Small intestine (tissue), 7 donors: ENCODE data around the gene CREB5. TPM values are rescaled to one million over a fixed set of nuclear protein-coding genes. Genes with fewer than 3 reads are reported as not detected.

Experiments used
- DNase-seq, 2 donors: peaks; one replicate each; pipeline versions ENCODE4 v3.0.0 to v3.0.0-alpha.2; 2013
- FAIRE-seq: peaks from 2 replicates; lab custom pipeline; 2012; peaks lifted over from hg19 to GRCh38; lab: Jason Lieb, UNC
- H3K27ac ChIP-seq, 3 donors: one replicate each; pipeline ENCODE4 v1.5.1; 2013; ENCODE audit warnings: low read length in 2 of 3, mild to moderate bottlenecking in 2 of 3, control low read depth in 1 of 3, inconsistent platforms in 1 of 3, low read depth in 1 of 3, moderate library complexity in 1 of 3
- H3K27me3 ChIP-seq, 3 donors: one replicate each; pipeline ENCODE4 v1.6.1; 2013; ENCODE audit warnings: low read length in 3 of 3, inconsistent platforms in 1 of 3; ENCODE audit not compliant: control insufficient read depth in 3 of 3, insufficient read depth in 3 of 3
- H3K36me3 ChIP-seq, 3 donors: one replicate each; pipeline ENCODE4 v1.6.1; 2013; ENCODE audit warnings: low read length in 3 of 3, inconsistent platforms in 1 of 3, low read depth in 1 of 3, mild to moderate bottlenecking in 1 of 3, moderate library complexity in 1 of 3; ENCODE audit not compliant: control insufficient read depth in 3 of 3, insufficient read depth in 2 of 3
- H3K4me1 ChIP-seq, 3 donors: one replicate each; pipeline ENCODE4 v1.6.1; 2013; ENCODE audit warnings: low read length in 2 of 3, inconsistent platforms in 1 of 3, low read depth in 1 of 3, mild to moderate bottlenecking in 1 of 3, moderate library complexity in 1 of 3; ENCODE audit not compliant: control insufficient read depth in 3 of 3, insufficient read depth in 2 of 3
- H3K4me3 ChIP-seq, 3 donors: one replicate each; pipeline ENCODE4 v1.5.1; 2013; ENCODE audit warnings: low read length in 3 of 3, control low read depth in 1 of 3, inconsistent platforms in 1 of 3, low read depth in 1 of 3, mild to moderate bottlenecking in 1 of 3, moderate library complexity in 1 of 3
- H3K9me3 ChIP-seq, 2 donors: one replicate each; pipeline ENCODE4 v1.6.1; 2013; ENCODE audit warnings: low read depth in 1 of 2, low read length in 1 of 2; ENCODE audit not compliant: control insufficient read depth in 2 of 2, insufficient read depth in 1 of 2
- WGBS, 3 donors: extraction: QIAGEN DNeasy Blood & Tissue Kit; methylation state at CpG; one replicate each; pipeline ENCODE4 v1.1.7; 2013; 5-methylcytosine and 5-hydroxymethylcytosine counted together
- polyA plus RNA-seq, 4 donors: library from polyadenylated mRNA; stranded (reverse) in 3 of 4; unstranded in 1 of 4; fragments of 200-250 nt in 3 of 4; fragments of 120-200 nt in 1 of 4; gene quantifications; one replicate each; pipeline versions ENCODE4 v1.2.1 to v1.2.3, GENCODE V29; 2013
- donor health status: healthy with polysubstance abuse.
- donor health status: control.
- donor health status: control.
- donor health status: Bipolar disorder and iron deficiency.
- donor health status: healthy.

Gene CREB5
- polyA plus RNA-seq, 4 donors: 0.27 to 3.0 (median 1.8) TPM; not detected in 1

GRCh38 chr7:28469562-28469961 is 57.2 kb downstream of the CREB5 start:
- no peaks in the 10 kb centered on the region for H3K9me3 ChIP-seq
- H3K36me3 ChIP-seq: no peaks in the 10 kb centered on the region
- H3K4me1 ChIP-seq: no peaks in the 10 kb centered on the region
- H3K27me3 ChIP-seq: no peaks in the 10 kb centered on the region
- no peak for FAIRE-seq
- no peak overlapping the region for H3K27ac ChIP-seq
- no peak overlapping the region for H3K4me3 ChIP-seq
- no peak for DNase-seq

- Histone ChIP-seq H3K4me1 (no peaks in the 10 kb centered on the region), H3K27me3 (no peaks in the 10 kb centered on the region), H3K27ac (no peak overlapping the region), H3K4me3 (no peak overlapping the region), H3K9me3 (no peaks in the 10 kb centered on the region), H3K36me3 (no peaks in the 10 kb centered on the region)
- WGBS, 3 donors: 69 to 92% (median 73%) methylated on average over 1 of the region's 1 CpG
- DNase-seq (no peak), FAIRE-seq (no peak)
These were observed 58.0 kb downstream of the CREB5 start for GRCh38 chr7:28470344-28470743.

- DNase-seq: no peak
- H3K4me3 ChIP-seq: no peak overlapping the region
- H3K27ac ChIP-seq: no peak overlapping the region
- 37 to 66% (median 46%) methylated on average over 6 of the region's 6 CpGs for WGBS, 3 donors
- no peaks in the 10 kb centered on the region for H3K36me3 ChIP-seq
- H3K4me1 ChIP-seq: no peaks in the 10 kb centered on the region
- no peak for FAIRE-seq
- H3K9me3 ChIP-seq: no peaks in the 10 kb centered on the region
- H3K27me3 ChIP-seq: no peaks in the 10 kb centered on the region
These were observed 60.0 kb downstream of the CREB5 start for GRCh38 chr7:28472332-28472731.

- no peaks in the 10 kb centered on the region for H3K9me3 ChIP-seq
- no peak overlapping the region for H3K4me3 ChIP-seq
- no peaks in the 10 kb centered on the region for H3K4me1 ChIP-seq
- H3K27me3 ChIP-seq: no peaks in the 10 kb centered on the region
- H3K36me3 ChIP-seq: no peaks in the 10 kb centered on the region
- DNase-seq: no peak
- WGBS, 3 donors: 48 to 65% (median 55%) methylated on average over 8 of the region's 8 CpGs
- H3K27ac ChIP-seq: no peak overlapping the region
- no peak for FAIRE-seq
These were observed 61.4 kb downstream of the CREB5 start for GRCh38 chr7:28473571-28474281.

- Histone ChIP-seq H3K36me3 (no peaks in the 10 kb centered on the region), H3K4me1 (no peaks in the 10 kb centered on the region), H3K27me3 (no peaks in the 10 kb centered on the region), H3K9me3 (no peaks in the 10 kb centered on the region), H3K4me3 (no peak overlapping the region), H3K27ac (no peak overlapping the region)
- FAIRE-seq (no peak), DNase-seq (no peak)
- 70 to 81% (median 77%) methylated on average over 8 of the region's 8 CpGs for WGBS, 3 donors
These were observed 61.9 kb downstream of the CREB5 start for GRCh38 chr7:28474282-28474638.

- Histone ChIP-seq H3K9me3 (no peaks in the 10 kb centered on the region), H3K27ac (no peak overlapping the region), H3K4me1 (no peaks in the 10 kb centered on the region), H3K27me3 (no peaks in the 10 kb centered on the region), H3K36me3 (no peaks in the 10 kb centered on the region), H3K4me3 (no peak overlapping the region)
- FAIRE-seq (no peak), DNase-seq (no peak)
- WGBS, 3 donors: 48 to 61% (median 57%) methylated on average over 4 of the region's 4 CpGs
These were observed 62.3 kb downstream of the CREB5 start for GRCh38 chr7:28474640-28475039.

GRCh38 chr7:28477041-28477442 is 64.7 kb downstream of the CREB5 start:
- Histone ChIP-seq H3K27ac (no peak overlapping the region), H3K4me1 (no peaks in the 10 kb centered on the region), H3K36me3 (no peaks in the 10 kb centered on the region), H3K9me3 (no peaks in the 10 kb centered on the region), H3K27me3 (no peaks in the 10 kb centered on the region), H3K4me3 (no peak overlapping the region)
- FAIRE-seq (no peak), DNase-seq (no peak)
- 54 to 73% (median 54%) methylated on average over 3 of the region's 3 CpGs for whole genome bisulfite sequencing, 3 donors

GRCh38 chr7:28478656-28479055 is 66.3 kb downstream of the CREB5 start:
- H3K9me3 ChIP-seq: no peaks in the 10 kb centered on the region
- no peak overlapping the region for H3K27ac ChIP-seq
- H3K4me3 ChIP-seq: no peak overlapping the region
- DNase-seq (no peak), FAIRE-seq (no peak)
- no peaks in the 10 kb centered on the region for H3K27me3 ChIP-seq
- no peaks in the 10 kb centered on the region for H3K4me1 ChIP-seq
- no peaks in the 10 kb centered on the region for H3K36me3 ChIP-seq
- 59 to 84% (median 67%) methylated on average over 1 of the region's 1 CpG for WGBS, 3 donors

GRCh38 chr7:28479507-28479947 is 67.2 kb downstream of the CREB5 start:
- FAIRE-seq (no peak), DNase-seq (no peak)
- Histone ChIP-seq H3K36me3 (no peaks in the 10 kb centered on the region), H3K27me3 (no peaks in the 10 kb centered on the region), H3K4me3 (no peak overlapping the region), H3K4me1 (no peaks in the 10 kb centered on the region), H3K27ac (no peak overlapping the region), H3K9me3 (no peaks in the 10 kb centered on the region)
- 79 to 83% (median 82%) methylated on average over 6 of the region's 6 CpGs for WGBS, 3 donors
